Adipocyte (in vitro differentiated cells): ENCODE results near the gene MYO1G.

Experiments used
- DNase-seq: peaks from one replicate; pipeline ENCODE4 v3.0.0-alpha.2; 2015; ENCODE audit warnings: low read depth
- H3K27me3 ChIP-seq: replicated peaks from 2 replicates; pipeline ENCODE4 v1.7.0; 2013; ENCODE audit warnings: mild to moderate bottlenecking, low read length, moderate library complexity; ENCODE audit not compliant: control insufficient read depth, insufficient read depth
- H3K36me3 ChIP-seq: 2 replicates; pipeline ENCODE4 v1.7.0; 2013; ENCODE audit warnings: low read length, mild to moderate bottlenecking, moderate library complexity; ENCODE audit not compliant: control insufficient read depth, insufficient read depth, severe bottlenecking
- H3K4me1 ChIP-seq: 2 replicates; pipeline ENCODE4 v1.7.0; 2013; ENCODE audit warnings: mild to moderate bottlenecking, low read length, moderate library complexity; ENCODE audit not compliant: control insufficient read depth, insufficient read depth
- H3K4me3 ChIP-seq: 2 replicates; pipeline ENCODE4 v1.7.0; 2013; ENCODE audit warnings: mild to moderate bottlenecking, low read length, moderate library complexity
- H3K9ac ChIP-seq: 2 replicates; pipeline ENCODE4 v1.7.0; 2013; ENCODE audit warnings: mild to moderate bottlenecking, low read length, moderate library complexity
- H3K9me3 ChIP-seq: 2 replicates; pipeline ENCODE4 v1.7.0; 2013; ENCODE audit warnings: mild to moderate bottlenecking, low read length, moderate library complexity; ENCODE audit not compliant: control insufficient read depth

The MYO1G gene

DNA sequence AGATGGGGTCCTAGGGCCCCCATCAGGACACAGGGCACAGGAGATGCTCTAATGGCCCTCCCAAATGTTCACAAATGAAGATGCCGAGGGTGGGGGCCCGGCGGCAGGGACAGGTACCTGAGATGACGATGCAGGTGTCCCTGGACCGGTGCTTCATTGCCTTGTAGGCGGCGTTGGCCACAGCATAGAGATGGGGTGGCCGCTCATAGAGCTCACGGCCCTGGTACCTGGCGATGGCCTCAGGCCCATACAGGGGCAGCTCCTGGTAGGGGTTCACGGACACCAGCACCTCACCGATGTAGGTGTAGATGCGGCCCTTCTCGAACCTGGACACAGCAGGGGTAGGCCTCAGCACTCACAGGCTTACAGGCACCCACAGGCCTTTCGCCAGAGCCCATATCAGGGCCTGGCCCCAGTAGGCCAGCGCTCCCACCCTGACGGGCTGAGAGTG lies 2.0 kb downstream of the MYO1G start:
- peaks cover 19% of the 10 kb centered on the region for H3K4me1 ChIP-seq
- H3K4me3 ChIP-seq: no peak overlapping the region
- no peak overlapping the region for H3K9ac ChIP-seq
- no peak for DNase-seq
- peaks cover 12% of the 10 kb centered on the region for H3K27me3 ChIP-seq
- H3K36me3 ChIP-seq: peaks cover 6% of the 10 kb centered on the region
- H3K9me3 ChIP-seq: no peaks in the 10 kb centered on the region

DNA sequence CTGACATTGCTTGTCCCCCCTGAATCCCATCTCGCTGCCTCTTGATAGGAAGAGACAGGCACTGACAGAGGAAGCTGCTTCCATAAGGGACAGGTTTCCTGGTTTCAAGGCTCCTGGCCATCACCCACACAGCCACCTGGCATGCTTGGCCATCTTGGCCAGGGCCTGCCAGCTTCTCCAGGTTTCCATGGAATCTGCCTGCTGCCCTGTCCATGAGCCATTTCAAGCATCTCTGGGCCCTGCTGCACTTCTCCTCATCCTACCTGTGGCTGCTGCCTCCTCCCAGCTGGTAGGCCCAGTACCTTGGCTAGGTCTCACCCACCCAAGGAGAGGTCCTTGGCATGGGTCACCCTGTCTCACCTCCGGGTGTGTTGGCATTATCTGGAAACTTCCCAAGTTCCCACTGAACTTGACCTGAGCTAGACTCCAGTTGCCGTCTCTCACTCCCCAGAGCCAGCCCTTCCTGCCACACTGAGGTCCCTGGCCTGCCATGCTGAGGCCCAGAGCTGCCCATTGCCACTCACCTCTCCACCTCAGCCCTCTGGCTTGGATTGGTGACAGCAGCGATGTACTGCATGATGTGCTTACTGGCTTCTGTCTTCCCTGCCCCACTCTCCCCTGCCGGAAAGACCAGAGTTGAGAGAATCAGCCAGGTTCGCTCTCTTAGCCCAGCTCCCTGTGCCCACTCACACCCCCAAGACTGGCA lies 2.6 kb downstream of the MYO1G start:
- H3K9ac ChIP-seq: no peak overlapping the region
- H3K36me3 ChIP-seq: peaks cover under 1% of the 10 kb centered on the region
- H3K4me1 ChIP-seq: peaks cover 19% of the 10 kb centered on the region

DNA sequence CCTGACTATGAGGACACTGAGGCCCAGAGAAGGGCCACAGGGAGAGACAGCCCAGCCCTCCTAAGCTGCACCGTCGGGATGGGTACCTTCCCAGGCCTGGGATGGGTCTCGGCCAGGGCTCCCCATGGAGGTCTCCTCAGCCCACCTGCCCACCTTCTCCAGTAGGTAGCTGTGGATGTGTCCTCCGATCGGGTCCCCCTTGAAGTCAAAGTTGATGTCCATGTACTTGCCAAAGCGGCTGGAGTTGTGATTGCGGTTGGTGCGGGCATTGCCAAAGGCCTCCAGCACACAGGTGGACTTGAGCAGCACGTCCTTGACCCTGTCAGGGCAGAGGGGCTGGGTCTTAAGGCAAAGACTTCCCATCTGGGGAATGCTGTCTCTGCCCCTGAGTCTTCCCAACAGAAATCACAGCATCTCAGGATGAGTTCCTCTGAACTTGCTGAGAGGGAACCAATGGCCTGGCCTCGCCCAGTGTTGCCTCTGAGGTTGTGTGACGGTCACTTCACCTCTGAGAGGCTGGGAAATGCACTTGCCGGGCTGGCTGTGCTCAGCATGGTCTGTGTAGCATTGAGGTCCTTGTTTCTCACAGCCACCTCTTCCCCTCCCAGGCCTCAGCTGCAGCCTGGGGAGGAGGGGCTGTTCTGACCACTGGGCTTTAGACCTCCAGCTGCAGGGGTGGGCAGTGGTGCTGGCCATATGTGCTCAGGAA lies 3.3 kb downstream of the MYO1G start:
- Histone ChIP-seq H3K4me1 (peaks cover 12% of the 10 kb centered on the region), H3K9ac (no peak overlapping the region), H3K27me3 (peaks cover 12% of the 10 kb centered on the region), H3K4me3 (no peak overlapping the region), H3K36me3 (no peaks in the 10 kb centered on the region), H3K9me3 (no peaks in the 10 kb centered on the region)
- DNase-seq: no peak

More for the DNA sequence above, 2.6 kb downstream of the MYO1G start:
- peaks cover 12% of the 10 kb centered on the region for H3K27me3 ChIP-seq
- DNase-seq: no peak
- no peak overlapping the region for H3K4me3 ChIP-seq
- H3K9me3 ChIP-seq: no peaks in the 10 kb centered on the region

DNA sequence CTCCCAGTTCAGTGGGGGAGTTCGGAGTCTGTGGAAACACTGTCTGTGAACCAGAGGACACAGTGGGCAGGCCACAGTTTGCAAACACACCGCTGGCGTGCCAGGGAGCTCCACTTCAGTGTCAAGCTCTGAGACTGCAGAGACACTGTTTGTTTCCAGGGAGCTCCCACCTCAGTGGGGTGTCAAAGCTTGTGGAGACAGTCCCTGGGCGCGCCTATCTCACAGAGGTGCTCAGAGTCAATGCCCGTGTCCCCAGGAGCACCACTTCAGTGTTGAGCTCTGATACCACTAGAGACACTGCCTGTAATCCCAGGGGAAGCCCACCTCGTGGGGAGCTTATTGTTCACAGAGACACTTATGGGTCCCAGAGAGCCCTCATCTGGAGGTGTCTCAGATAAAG lies 4.3 kb downstream of the MYO1G start:
- Histone ChIP-seq H3K9ac (no peak overlapping the region), H3K36me3 (no peaks in the 10 kb centered on the region), H3K4me3 (no peak overlapping the region), H3K4me1 (peaks cover 2% of the 10 kb centered on the region), H3K27me3 (peaks cover 12% of the 10 kb centered on the region), H3K9me3 (no peaks in the 10 kb centered on the region)
- no peak for DNase-seq

DNA sequence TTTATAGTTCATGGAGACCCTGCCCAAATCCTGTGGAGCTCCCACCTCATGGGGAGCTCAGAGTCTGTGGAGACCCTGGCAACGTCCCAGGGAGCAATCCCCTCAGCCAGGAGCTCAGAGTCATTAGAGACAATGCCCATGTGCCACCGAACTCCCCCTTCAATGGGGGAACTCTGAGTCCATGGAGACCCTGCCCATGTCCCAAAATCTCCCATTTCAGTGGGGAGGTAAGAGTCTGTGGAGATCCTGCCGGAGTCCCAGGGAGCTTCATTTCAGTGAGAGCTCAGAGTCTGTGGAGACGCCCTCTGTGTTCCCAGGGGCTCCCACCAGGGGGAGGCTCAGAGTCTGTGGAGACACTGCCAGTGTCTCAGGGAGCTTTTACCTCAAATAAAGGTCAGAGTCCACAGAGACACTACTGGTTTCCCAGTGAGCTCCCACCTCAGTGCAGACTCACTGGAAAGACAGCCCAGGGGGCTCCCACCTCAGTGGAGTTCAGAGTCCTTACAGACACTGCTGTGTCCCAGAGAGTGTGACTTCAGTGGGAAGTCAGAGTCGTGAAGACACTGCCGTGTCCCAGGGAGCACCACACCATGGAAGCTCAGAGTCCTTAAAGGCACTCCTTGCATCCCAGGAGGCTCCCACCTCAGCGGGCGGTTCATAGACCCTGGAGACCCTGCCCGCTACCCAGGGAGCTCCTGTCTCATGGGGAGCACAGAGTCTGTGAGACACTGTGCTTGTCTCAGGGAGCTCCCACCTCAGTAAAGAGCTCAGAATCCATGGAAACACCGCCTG lies 5.0 kb downstream of the MYO1G start:
- H3K4me1 ChIP-seq: no peaks in the 10 kb centered on the region
- H3K27me3 ChIP-seq: peaks cover 12% of the 10 kb centered on the region
- H3K9me3 ChIP-seq: no peaks in the 10 kb centered on the region
- H3K4me3 ChIP-seq: no peak overlapping the region
- peak; percentile 31 for DNase-seq
- H3K36me3 ChIP-seq: no peaks in the 10 kb centered on the region
- H3K9ac ChIP-seq: no peak overlapping the region

DNA sequence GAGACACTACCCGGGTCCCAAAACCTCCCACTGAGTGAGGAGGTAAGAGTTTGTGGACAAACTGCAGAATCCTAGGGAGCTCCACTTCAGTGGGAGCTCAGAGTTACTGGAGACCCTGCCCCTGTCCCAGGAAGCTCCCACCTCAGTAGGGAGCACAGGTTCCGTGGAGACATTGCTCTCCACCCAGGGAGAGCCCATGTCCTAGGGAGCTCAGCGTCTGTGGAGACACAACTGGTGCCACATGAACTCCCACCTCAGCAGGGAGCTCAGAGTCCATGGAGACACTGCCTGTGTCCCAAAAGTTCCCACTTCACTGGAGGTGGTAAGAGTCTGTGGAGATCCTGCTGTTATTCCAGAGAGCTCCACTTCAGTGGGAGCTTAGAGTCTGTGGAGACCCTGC lies 6.3 kb downstream of the MYO1G start:
- Histone ChIP-seq H3K4me1 (no peaks in the 10 kb centered on the region), H3K9me3 (no peaks in the 10 kb centered on the region), H3K36me3 (no peaks in the 10 kb centered on the region), H3K9ac (no peak overlapping the region), H3K4me3 (no peak overlapping the region), H3K27me3 (peaks cover 12% of the 10 kb centered on the region)
- no peak for DNase-seq

DNA sequence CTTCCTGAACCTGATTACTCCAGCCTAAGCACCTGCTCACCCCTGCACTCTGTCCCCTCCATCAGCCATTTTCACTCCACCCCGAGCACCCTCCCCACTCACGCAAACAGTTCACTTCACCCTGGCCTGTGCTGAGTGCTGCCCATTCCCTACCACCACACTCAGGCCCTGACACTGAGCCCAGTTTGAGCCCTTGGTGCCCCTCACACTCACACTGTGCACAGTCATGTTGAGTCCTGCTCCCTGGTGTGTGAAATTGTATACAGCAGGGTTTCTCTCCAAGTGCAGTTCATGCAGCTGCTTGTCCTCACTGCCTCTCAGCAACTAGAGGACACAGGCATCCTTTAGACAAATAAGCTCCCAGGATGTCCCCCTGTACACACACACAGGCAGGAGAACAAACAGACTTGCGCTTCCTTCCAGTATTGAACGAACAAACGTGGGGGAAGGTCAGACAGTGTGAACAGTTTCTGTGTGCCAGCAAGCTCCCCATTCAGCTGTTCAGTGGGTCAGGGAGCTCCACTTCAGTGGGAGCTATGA lies 6.8 kb downstream of the MYO1G start:
- H3K27me3 ChIP-seq: peaks cover 12% of the 10 kb centered on the region
- no peaks in the 10 kb centered on the region for H3K4me1 ChIP-seq
- no peak overlapping the region for H3K4me3 ChIP-seq
- no peaks in the 10 kb centered on the region for H3K9me3 ChIP-seq
- H3K36me3 ChIP-seq: no peaks in the 10 kb centered on the region
- H3K9ac ChIP-seq: no peak overlapping the region
- DNase-seq: no peak

DNA sequence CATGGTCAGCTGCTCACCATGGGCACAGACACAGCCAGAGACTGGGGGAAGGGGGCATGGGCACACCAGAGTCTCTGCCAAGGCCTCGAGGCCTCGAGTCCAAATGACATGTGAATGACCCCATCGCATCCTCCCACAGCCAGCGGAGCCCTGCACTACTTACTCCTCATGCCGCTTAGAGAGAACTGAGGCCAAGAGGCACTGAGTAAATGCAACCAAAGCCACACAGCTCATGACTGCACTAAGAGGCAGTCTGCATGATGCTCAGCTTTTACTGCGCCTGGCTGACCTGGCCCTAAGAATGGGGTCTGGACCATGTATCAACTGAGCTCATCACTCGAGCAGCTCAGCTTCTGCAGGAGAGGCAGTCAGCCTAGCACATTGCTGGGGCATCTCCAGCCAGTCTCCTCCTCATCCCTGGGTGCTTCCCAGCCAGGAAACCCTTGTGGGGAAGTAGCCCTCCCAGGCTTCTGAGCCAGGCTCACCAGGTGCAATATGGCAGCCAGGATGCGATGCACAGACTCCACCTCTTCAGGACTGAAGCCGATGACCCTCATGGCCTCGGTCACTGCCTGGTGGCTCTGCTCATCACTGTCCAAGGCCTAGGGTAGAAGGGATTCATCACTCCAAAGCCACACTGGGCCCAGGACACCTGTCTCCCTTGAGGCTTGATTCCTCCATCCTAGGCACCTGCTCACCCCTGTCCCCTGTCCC lies 7.5 kb downstream of the MYO1G start:
- Histone ChIP-seq H3K27me3 (peaks cover 16% of the 10 kb centered on the region), H3K4me1 (no peaks in the 10 kb centered on the region), H3K36me3 (no peaks in the 10 kb centered on the region), H3K9me3 (no peaks in the 10 kb centered on the region), H3K9ac (no peak overlapping the region), H3K4me3 (no peak overlapping the region)
- DNase-seq: no peak

DNA sequence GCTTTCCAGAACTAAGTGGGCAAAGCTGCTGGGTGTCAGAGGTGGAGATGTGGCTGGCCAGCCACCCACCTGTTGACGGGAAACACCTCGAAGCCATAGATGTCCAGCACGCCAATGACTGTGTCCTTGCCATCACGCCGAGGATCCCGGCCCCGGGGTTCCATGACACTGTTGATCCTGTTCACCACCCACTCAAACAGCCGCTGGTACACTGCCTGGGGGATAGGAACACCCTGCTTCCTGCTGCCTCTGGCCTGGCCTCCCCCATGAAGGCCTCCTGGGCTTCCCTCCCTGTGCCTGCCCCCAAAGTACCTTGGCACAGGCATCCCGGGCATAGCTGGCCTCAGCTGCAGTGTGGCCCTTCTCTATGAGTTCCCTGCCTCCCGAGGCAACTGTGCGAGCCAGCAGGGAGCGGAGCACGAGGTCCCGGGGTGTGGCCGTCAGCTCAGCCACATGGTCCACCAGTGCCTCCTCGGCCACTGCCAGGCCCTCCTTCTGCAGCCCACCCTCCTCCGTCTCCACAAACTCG lies 8.2 kb downstream of the MYO1G start:
- H3K27me3 ChIP-seq: peaks cover 21% of the 10 kb centered on the region
- H3K4me3 ChIP-seq: no peak overlapping the region
- no peak for DNase-seq
- H3K4me1 ChIP-seq: no peaks in the 10 kb centered on the region
- H3K9ac ChIP-seq: no peak overlapping the region
- H3K9me3 ChIP-seq: no peaks in the 10 kb centered on the region
- no peaks in the 10 kb centered on the region for H3K36me3 ChIP-seq

DNA sequence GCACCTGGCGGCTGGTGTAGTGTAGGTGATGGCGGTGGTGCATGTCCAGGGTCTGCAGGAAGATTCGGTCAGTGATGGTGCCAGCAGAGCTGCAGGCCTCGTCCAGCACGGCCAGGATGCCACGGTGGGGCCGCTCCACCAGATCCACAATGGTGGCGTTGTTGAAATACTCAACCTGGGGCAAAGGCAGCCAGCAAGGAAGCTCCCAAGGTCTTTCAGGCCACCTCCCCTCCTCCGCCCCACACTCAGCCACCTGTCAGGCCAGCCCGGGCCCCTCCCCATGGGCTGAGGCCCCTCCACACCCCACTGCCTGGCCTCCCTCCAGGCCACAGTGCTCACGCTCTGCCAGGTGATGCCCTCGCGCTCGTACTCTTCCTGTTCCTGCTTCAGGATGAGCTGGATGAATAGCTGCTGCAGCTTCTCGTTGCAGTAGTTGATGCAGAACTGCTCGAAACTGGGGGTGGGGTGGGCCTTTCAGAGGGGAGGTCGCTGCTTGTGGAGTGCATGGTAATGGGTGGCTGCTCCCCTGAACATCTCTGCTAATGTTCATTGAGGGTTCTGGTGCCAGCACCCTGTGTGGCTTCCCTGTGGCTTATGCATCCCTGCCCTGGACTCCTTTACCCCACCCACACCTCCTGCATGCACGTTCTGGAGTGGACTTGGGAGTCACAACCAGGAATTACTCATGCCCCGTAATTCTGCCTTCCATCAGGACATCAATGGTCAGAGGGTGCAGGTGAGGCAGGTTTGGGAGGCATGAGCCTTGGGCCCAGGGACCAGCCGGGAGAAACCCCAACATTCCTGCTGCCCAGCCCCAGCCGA lies 8.9 kb downstream of the MYO1G start:
- Histone ChIP-seq H3K9me3 (no peaks in the 10 kb centered on the region), H3K9ac (no peak overlapping the region), H3K36me3 (no peaks in the 10 kb centered on the region), H3K27me3 (peaks cover 26% of the 10 kb centered on the region), H3K4me1 (no peaks in the 10 kb centered on the region), H3K4me3 (no peak overlapping the region)
- no peak for DNase-seq
